A549 (cell line): ENCODE data around the gene VPS45. TPM values are rescaled to one million over a fixed set of nuclear protein-coding genes. Genes with fewer than 3 reads are reported as not detected.
A peak's percentile ranks its signal among the peaks of the same experiment; 100 is the strongest.

Source experiments
- ATAC-seq, 2 experiments: fragments of 200-7000 bp in 1 of 2; fragments of >200 bp in 1 of 2; cut with Nextera tagmentation in 1 of 2; cut with Tn5 transposase in 1 of 2; 3 replicates each; pipeline versions ENCODE4 v1.8.0 to v1.9.1; 2018 to 2020; ENCODE audit warnings: mild to moderate bottlenecking in 1 of 2, moderate library complexity in 1 of 2
- CTCF ChIA-PET: fragments of 300-600 bp; sonication (Branson Sonifier 250); formaldehyde crosslinking; extraction: SDS; loops from one replicate; lab custom pipeline; 2021; ENCODE audit warnings: antibody characterized with exemption, inconsistent platforms; lab: Yijun Ruan, JAX
- POLR2A ChIA-PET: fragments of 350-600 bp; formaldehyde crosslinking; extraction: SDS; loops from one replicate; lab custom pipeline; 2021; ENCODE audit warnings: antibody characterized with exemption, inconsistent platforms; lab: Yijun Ruan, JAX
- DNase-seq, 2 experiments: peaks; one replicate each; pipeline versions ENCODE4 v3.0.0 to v3.0.0-alpha.2; 2011 to 2016; ENCODE audit warnings: low read depth in 1 of 2, low spot score in 1 of 2
- FAIRE-seq: peaks from 2 replicates; lab custom pipeline; 2011; peaks lifted over from hg19 to GRCh38; lab: Jason Lieb, UNC
- H3K27ac ChIP-seq, 2 experiments: fragments of >200 bp; sonication (Bioruptor Twin); formaldehyde crosslinking; 3 replicates each; pipeline ENCODE4 v1.5.1; 2016 to 2017
- H3K4me1 ChIP-seq: fragments of >200 bp; sonication (Bioruptor Twin); formaldehyde crosslinking; 3 replicates; pipeline ENCODE4 v1.6.1; 2016
- H3K4me2 ChIP-seq: fragments of >200 bp; sonication (Bioruptor Twin); formaldehyde crosslinking; 3 replicates; pipeline ENCODE4 v1.6.1; 2016
- H3K4me3 ChIP-seq: fragments of >200 bp; sonication (Bioruptor Twin); formaldehyde crosslinking; 3 replicates; pipeline ENCODE4 v1.5.1; 2016
- H3K9me3 ChIP-seq: fragments of >200 bp; sonication (Bioruptor Twin); formaldehyde crosslinking; 3 replicates; pipeline ENCODE4 v1.6.1; 2016
- BHLHE40 ChIP-seq: IDR thresholded peaks from 2 replicates; pipeline ENCODE4 v1.6.1; 2012; ENCODE audit warnings: low read depth, low read length, inconsistent platforms
- CBX2 ChIP-seq: fragments of 200-600 bp; sonication (generic); IDR thresholded peaks from 2 replicates; pipeline ENCODE4 v1.6.1; 2016; ENCODE audit warnings: low read depth, mild to moderate bottlenecking, borderline replicate concordance
- CHD2 ChIP-seq: fragments of 150-350 bp; IDR thresholded peaks from 2 replicates; pipeline ENCODE4 v1.6.1; 2014; ENCODE audit warnings: low read length; ENCODE audit not compliant: partially characterized antibody
- EHMT2 ChIP-seq: fragments of 200-600 bp; sonication (generic); IDR thresholded peaks from 2 replicates; pipeline ENCODE4 v1.6.1; 2016; ENCODE audit warnings: antibody characterized with exemption, low read depth, mild to moderate bottlenecking, moderate library complexity
- ESRRA ChIP-seq: fragments of 150-350 bp; IDR thresholded peaks from 2 replicates; pipeline ENCODE4 v1.6.1; 2014; ENCODE audit warnings: mild to moderate bottlenecking, low read length, borderline replicate concordance
- FOSB ChIP-seq: fragments of 250-450 bp; sonication (Bioruptor Pico); IDR thresholded peaks from 2 replicates; pipeline ENCODE4 v1.5.0; 2020; ENCODE audit warnings: mild to moderate bottlenecking, moderate library complexity
- HEYL ChIP-seq: fragments of 250-450 bp; sonication (Bioruptor Pico); IDR thresholded peaks from 2 replicates; pipeline ENCODE4 v1.8.0; 2021; ENCODE audit warnings: mild to moderate bottlenecking, moderate library complexity
- HOXA7 ChIP-seq: fragments of 250-450 bp; sonication (Bioruptor Pico); IDR thresholded peaks from 2 replicates; pipeline ENCODE4 v1.5.0; 2020; ENCODE audit warnings: mild to moderate bottlenecking, moderate library complexity
- HOXB13 ChIP-seq: fragments of 250-450 bp; sonication (Bioruptor Pico); IDR thresholded peaks from 2 replicates; pipeline ENCODE4 v1.5.0; 2020; ENCODE audit warnings: low read depth, mild to moderate bottlenecking, moderate library complexity
- HOXB5 ChIP-seq: fragments of 250-450 bp; sonication (Bioruptor Pico); IDR thresholded peaks from 2 replicates; pipeline ENCODE4 v1.5.0; 2020; ENCODE audit warnings: mild to moderate bottlenecking, moderate library complexity
- JUN ChIP-seq, 2 experiments: fragments of >200 bp; sonication (Bioruptor Twin); formaldehyde crosslinking; IDR thresholded peaks; 2 replicates in 1 of 2; 3 replicates in 1 of 2; pipeline ENCODE4 v1.6.1; 2016 to 2017
- KDM1A ChIP-seq: fragments of 200-600 bp; sonication (generic); IDR thresholded peaks from 2 replicates; pipeline ENCODE4 v1.6.1; 2016; ENCODE audit warnings: low read depth, mild to moderate bottlenecking
- KDM5A ChIP-seq: fragments of 200-600 bp; sonication (generic); IDR thresholded peaks from 2 replicates; pipeline ENCODE4 v1.6.1; 2016; ENCODE audit warnings: antibody characterized with exemption, mild to moderate bottlenecking
- MAZ ChIP-seq: fragments of 150-350 bp; IDR thresholded peaks from 2 replicates; pipeline ENCODE4 v1.6.1; 2014; ENCODE audit warnings: antibody characterized with exemption, low read depth, low read length, borderline replicate concordance
- NR3C1 ChIP-seq: fragments of >200 bp; sonication (Bioruptor Twin); formaldehyde crosslinking; IDR thresholded peaks from 3 replicates; pipeline ENCODE4 v1.6.1; 2017
- PHF8 ChIP-seq: fragments of 200-600 bp; sonication (generic); IDR thresholded peaks from 2 replicates; pipeline ENCODE4 v1.6.1; 2016; ENCODE audit warnings: low read depth, mild to moderate bottlenecking, antibody characterized with exemption, moderate library complexity, borderline replicate concordance
- POLR2A ChIP-seq: IDR thresholded peaks from 2 replicates; pipeline ENCODE4 v1.6.1; 2012; ENCODE audit warnings: mild to moderate bottlenecking, low read length
- RAD21 ChIP-seq, 2 experiments: fragments of >200 bp in 1 of 2; sonication (Bioruptor Twin) in 1 of 2; formaldehyde crosslinking in 1 of 2; IDR thresholded peaks in 1 of 2; conservative IDR thresholded peaks in 1 of 2; 2 replicates in 1 of 2; 3 replicates in 1 of 2; pipeline ENCODE4 v1.6.1; 2012 to 2018; ENCODE audit warnings: inconsistent platforms in 1 of 2
- RARB ChIP-seq: fragments of 250-450 bp; sonication (Bioruptor Pico); IDR thresholded peaks from 2 replicates; pipeline ENCODE4 v1.8.0; 2021; ENCODE audit warnings: mild to moderate bottlenecking, moderate library complexity
- RFX5 ChIP-seq: fragments of 450-650 bp; IDR thresholded peaks from 2 replicates; pipeline ENCODE4 v1.7.1; 2014; ENCODE audit warnings: antibody characterized with exemption, mild to moderate bottlenecking, moderate library complexity
- SREBF2 ChIP-seq: fragments of 450-650 bp; IDR thresholded peaks from 2 replicates; pipeline ENCODE4 v1.6.1; 2014; ENCODE audit warnings: mild to moderate bottlenecking, moderate library complexity
- TFCP2L1 ChIP-seq: fragments of 250-450 bp; sonication (Bioruptor Pico); IDR thresholded peaks from 2 replicates; pipeline ENCODE4 v1.5.0; 2021; ENCODE audit warnings: mild to moderate bottlenecking
- TP53 ChIP-seq: fragments of 250-450 bp; sonication (Bioruptor Pico); IDR thresholded peaks from 2 replicates; pipeline ENCODE4 v1.5.0; 2021; ENCODE audit warnings: mild to moderate bottlenecking, moderate library complexity
- ZC3H11A ChIP-seq: fragments of 450-650 bp; IDR thresholded peaks from 2 replicates; pipeline ENCODE4 v1.6.1; 2014; ENCODE audit warnings: antibody characterized with exemption, mild to moderate bottlenecking
- WGBS: methylation state at CpG from one replicate; pipeline ENCODE4 v1.1.6; 2017; ENCODE audit errors: missing lambda C conversion rate; 5-methylcytosine and 5-hydroxymethylcytosine counted together
- polyA plus RNA-seq, 4 experiments: library from polyadenylated mRNA; depleted of rRNA in 3 of 4; stranded (reverse); fragments of >200 nt; fragmentation: RNase III in 1 of 4; extraction: RNeasy Plus Mini Kit Qiagen cat#74134 plus additional on column Dnase treatment in 1 of 4; gene quantifications; 2 replicates in 3 of 4; 3 replicates in 1 of 4; pipeline ENCODE4 v1.2.3, GENCODE V29; 2011 to 2017
- TF ChIP-seq, protein P1 (sequence below): IDR thresholded peaks from 2 replicates; pipeline ENCODE4 v1.6.1; 2012; ENCODE audit warnings: low read depth, borderline replicate concordance
- TF ChIP-seq, protein P2 (sequence below): IDR thresholded peaks from 2 replicates; pipeline ENCODE4 v1.6.1; 2012
- TF ChIP-seq, protein P3 (sequence below): IDR thresholded peaks from 2 replicates; pipeline ENCODE4 v1.6.1; 2012
- TF ChIP-seq, protein P4 (sequence below): fragments of >200 bp; sonication (Bioruptor Twin); formaldehyde crosslinking; IDR thresholded peaks from 3 replicates; pipeline ENCODE4 v1.6.1; 2016
- TF ChIP-seq, protein P5 (sequence below): fragments of 450-650 bp; IDR thresholded peaks from 2 replicates; pipeline ENCODE4 v1.6.1; 2014; ENCODE audit warnings: antibody characterized with exemption

The VPS45 gene
- polyA plus RNA-seq, 2 of the 4 experiments (the other 2 are of a cell fraction), result 22.1 to 49.7 TPM

DNA sequence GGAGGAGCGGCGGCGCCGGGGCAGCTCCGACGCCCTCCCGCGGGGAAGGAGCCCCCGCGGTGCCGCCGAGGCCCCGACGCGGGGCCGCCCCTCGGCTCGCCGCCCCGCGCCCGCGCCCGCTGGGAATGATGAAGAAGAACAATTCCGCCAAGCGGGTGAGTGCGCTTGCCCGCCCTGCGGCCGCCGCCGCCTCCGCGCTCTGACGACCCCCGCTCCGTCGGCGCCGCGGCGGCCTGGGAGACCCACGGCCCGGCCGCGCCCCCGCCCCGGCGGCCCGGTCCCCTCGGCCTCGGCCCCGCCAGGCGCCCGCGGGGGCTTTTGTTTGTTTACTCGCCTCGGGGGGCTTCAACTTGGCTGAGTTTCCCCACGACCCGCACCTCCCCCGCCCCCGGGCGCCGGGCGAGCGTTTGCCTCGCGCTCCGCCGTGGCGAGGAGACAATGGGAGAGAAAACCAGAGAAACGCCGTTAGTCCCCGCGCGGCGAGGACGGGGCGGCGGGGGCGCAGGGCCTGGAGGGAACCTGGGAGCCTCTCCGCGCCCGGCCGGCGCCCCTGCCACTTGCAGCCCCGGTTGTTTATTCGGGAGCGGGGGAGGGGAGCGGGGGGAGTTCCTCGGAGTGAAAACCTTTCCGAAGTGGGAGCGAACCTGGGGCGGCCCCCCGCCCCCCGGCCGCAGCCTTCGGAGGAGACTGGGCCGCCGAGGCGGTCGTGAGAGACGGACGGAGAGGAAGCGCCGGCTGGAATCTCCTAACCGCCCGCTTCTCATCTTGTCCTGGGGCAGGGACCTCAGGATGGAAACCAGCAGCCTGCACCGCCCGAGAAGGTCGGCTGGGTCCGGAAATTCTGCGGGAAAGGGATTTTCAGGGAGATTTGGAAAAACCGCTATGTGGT is 82.8 kb downstream of the VPS45 start:
- no peak for DNase-seq
- WGBS, result 50% methylated on average over 31 of the region's 114 CpGs
- TF ChIP-seq RAD21 (conservative IDR thresholded peaks at IDR 0.05 in 1 of 2, IDR thresholded peaks at IDR 0.05 in 1 of 2) (no peak), RFX5 (no peak), BHLHE40 (no peak), SREBF2 (no peak), CBX2 (no peak), EHMT2 (no peak), HOXB5 (CRISPR knock-in tag) (no peak), MAZ (no peak), RARB (CRISPR knock-in tag) (no peak), PHF8 (no peak), POLR2A (no peak), CHD2 (no peak), JUN (IDR thresholded peaks at IDR 0.05) (no peak; a peak in 1 of 5 replicates), FOSB (CRISPR knock-in tag) (no peak), HEYL (CRISPR knock-in tag) (no peak)
- TF ChIP-seq, protein P1, sequence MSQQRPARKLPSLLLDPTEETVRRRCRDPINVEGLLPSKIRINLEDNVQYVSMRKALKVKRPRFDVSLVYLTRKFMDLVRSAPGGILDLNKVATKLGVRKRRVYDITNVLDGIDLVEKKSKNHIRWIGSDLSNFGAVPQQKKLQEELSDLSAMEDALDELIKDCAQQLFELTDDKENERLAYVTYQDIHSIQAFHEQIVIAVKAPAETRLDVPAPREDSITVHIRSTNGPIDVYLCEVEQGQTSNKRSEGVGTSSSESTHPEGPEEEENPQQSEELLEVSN, result no peak
- TF ChIP-seq, protein P2, sequence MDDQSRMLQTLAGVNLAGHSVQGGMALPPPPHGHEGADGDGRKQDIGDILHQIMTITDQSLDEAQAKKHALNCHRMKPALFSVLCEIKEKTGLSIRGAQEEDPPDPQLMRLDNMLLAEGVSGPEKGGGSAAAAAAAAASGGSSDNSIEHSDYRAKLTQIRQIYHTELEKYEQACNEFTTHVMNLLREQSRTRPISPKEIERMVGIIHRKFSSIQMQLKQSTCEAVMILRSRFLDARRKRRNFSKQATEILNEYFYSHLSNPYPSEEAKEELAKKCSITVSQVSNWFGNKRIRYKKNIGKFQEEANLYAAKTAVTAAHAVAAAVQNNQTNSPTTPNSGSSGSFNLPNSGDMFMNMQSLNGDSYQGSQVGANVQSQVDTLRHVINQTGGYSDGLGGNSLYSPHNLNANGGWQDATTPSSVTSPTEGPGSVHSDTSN, result no peak
- TF ChIP-seq, protein P3, sequence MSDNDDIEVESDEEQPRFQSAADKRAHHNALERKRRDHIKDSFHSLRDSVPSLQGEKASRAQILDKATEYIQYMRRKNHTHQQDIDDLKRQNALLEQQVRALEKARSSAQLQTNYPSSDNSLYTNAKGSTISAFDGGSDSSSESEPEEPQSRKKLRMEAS, result no peak
- TF ChIP-seq, protein P4, sequence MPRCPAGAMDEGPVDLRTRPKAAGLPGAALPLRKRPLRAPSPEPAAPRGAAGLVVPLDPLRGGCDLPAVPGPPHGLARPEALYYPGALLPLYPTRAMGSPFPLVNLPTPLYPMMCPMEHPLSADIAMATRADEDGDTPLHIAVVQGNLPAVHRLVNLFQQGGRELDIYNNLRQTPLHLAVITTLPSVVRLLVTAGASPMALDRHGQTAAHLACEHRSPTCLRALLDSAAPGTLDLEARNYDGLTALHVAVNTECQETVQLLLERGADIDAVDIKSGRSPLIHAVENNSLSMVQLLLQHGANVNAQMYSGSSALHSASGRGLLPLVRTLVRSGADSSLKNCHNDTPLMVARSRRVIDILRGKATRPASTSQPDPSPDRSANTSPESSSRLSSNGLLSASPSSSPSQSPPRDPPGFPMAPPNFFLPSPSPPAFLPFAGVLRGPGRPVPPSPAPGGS, result no peak
- TF ChIP-seq, all 56 proteins: peak for 0
- Histone ChIP-seq H3K4me2 (peak overlapping the region; percentile 100), H3K27ac (peak overlapping the region; percentile 80 to 93), H3K4me3 (peak overlapping the region; percentile 94), H3K9me3 (no peaks in the 10 kb centered on the region), H3K4me1 (peaks cover 8% of the 10 kb centered on the region)
- ATAC-seq (no peak), FAIRE-seq (no peak)
- ChIA-PET POLR2A (interaction anchor here (1.6 kb wide), 1 partner anchor 262 kb away, joined by 5 read pairs; a partner anchor contains a TSS), CTCF (interaction anchor here (1.0 to 2.4 kb wide), 5 partner anchors 12 to 188 kb away, joined by 3 to 9 read pairs (median 7); no protein-coding TSS in a partner anchor)

DNA sequence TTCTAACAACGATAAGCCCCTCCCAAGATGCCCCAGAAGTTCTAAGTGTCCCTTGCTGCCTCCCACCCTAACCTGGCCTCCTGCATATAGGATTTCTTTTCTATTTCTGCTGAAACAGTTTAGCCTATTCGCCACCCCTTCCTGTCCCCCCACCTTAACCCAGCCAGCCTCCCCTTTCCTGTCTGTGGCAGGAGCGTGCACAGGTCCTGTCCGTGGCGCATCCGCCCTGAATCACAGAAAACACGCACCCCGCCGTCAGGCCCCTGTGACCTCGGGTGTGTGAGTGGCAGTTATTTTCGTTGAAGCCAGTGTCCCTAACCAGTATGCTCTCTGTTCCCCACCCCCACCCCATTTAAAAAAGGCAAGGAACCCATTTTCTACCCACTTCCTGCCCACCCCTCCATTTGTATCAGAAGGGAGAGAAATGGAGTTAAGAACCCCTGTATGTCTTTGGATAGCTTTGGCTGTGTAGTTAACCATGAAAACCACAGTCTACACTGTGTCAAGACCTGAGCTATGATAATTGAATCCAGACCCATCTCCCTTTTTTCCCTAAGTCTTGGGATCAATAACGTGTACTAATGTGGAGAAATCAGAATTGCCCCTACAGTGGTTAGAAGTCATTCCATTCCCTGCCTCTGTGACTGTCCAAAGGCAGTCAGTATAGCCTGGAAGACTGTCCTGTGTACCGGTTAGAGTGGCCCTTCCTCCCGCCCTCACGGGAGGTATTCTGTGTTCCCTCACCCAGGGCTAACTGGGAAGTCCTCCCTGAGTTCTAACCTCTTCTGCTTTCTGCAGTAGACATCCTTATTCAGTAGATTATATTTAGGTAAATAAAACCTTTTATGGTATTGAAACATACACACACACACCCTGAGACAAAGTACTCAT is 84.0 kb downstream of the VPS45 start:
- H3K4me1 ChIP-seq, result peaks cover 8% of the 10 kb centered on the region
- H3K27ac ChIP-seq, result no peak overlapping the region
- no peak overlapping the region for H3K4me3 ChIP-seq
- ATAC-seq, result peak in 1 of 2 experiments; percentile 11; a peak in 1 of 6 replicates
- 92% methylated on average over 15 of the region's 15 CpGs for whole genome bisulfite sequencing
- H3K4me2 ChIP-seq, result peak overlapping the region; percentile 100
- TF ChIP-seq ESRRA (no peak), TFCP2L1 (CRISPR knock-in tag) (no peak), RAD21 (conservative IDR thresholded peaks at IDR 0.05 in 1 of 2, IDR thresholded peaks at IDR 0.05 in 1 of 2) (no peak), HOXA7 (CRISPR knock-in tag) (no peak), EHMT2 (no peak), NR3C1 (no peak), JUN (IDR thresholded peaks at IDR 0.05) (no peak), KDM5A (no peak), TP53 (CRISPR knock-in tag) (no peak), FOSB (CRISPR knock-in tag) (no peak), ZC3H11A (no peak), KDM1A (no peak), HOXB13 (CRISPR knock-in tag) (no peak), CHD2 (no peak), BHLHE40 (no peak)
- TF ChIP-seq, protein P5, sequence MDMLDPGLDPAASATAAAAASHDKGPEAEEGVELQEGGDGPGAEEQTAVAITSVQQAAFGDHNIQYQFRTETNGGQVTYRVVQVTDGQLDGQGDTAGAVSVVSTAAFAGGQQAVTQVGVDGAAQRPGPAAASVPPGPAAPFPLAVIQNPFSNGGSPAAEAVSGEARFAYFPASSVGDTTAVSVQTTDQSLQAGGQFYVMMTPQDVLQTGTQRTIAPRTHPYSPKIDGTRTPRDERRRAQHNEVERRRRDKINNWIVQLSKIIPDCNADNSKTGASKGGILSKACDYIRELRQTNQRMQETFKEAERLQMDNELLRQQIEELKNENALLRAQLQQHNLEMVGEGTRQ, result no peak
- TF ChIP-seq, protein P2, result no peak
- no peak for FAIRE-seq
- ChIA-PET POLR2A (no interaction called here), CTCF (interaction anchor here (0.6 to 2.4 kb wide), 5 partner anchors 13 to 78 kb away, joined by 3 to 9 read pairs (median 4); no protein-coding TSS in a partner anchor)
- DNase-seq, result no peak
- no peaks in the 10 kb centered on the region for H3K9me3 ChIP-seq
